ENCODE results near the gene SLC43A2. TPM values are rescaled to one million over a fixed set of nuclear protein-coding genes. Genes with fewer than 3 reads are reported as not detected.

SLC43A2 gene
- polyA plus RNA-seq, 2 of the 4 experiments (the other 2 are of a cell fraction), result 3.5 to 7.0 TPM

GRCh38 chr17:1634841-1635650 lies 6.4 kb upstream of the SLC43A2 start (continued):
- TF ChIP-seq CHD4 (IDR thresholded peaks at IDR 0.05; ENCODE audit: borderline replicate concordance) (no peak), ELK1 (IDR thresholded peaks at IDR 0.05; ENCODE audit: low read depth, low read length) (no peak), NFE2L2 (conservative IDR thresholded peaks at IDR 0.05; ENCODE audit: low read length) (no peak), PBX3 (IDR thresholded peaks at IDR 0.05) (no peak), RNF2 (IDR thresholded peaks at IDR 0.05; ENCODE audit: borderline replicate concordance, low read depth) (no peak), KDM1A (IDR thresholded peaks at IDR 0.05; ENCODE audit: low read depth) (no peak), REST (IDR thresholded peaks at IDR 0.05) (no peak)

- H3K4me2 ChIP-seq, result no peak overlapping the region
- DNase-seq (ENCODE audit: low read depth in 1 of 2, low spot score in 1 of 2), result no peak
- no peak for TF ChIP-seq E2F6 (IDR thresholded peaks at IDR 0.05; ENCODE audit: borderline replicate concordance, low read depth)
- no peak for TF ChIP-seq POLR2AphosphoS2 (conservative IDR thresholded peaks at IDR 0.05; ENCODE audit: low read length)
- TF ChIP-seq EP300 (IDR thresholded peaks at IDR 0.05), result no peak
- TF ChIP-seq BCL3 (IDR thresholded peaks at IDR 0.05), result no peak
- no peak for TF ChIP-seq CEBPB (IDR thresholded peaks at IDR 0.05)
- TF ChIP-seq TP53 (CRISPR knock-in tag; IDR thresholded peaks at IDR 0.05), result no peak
- no peak for TF ChIP-seq MYC (IDR thresholded peaks at IDR 0.05; ENCODE audit: borderline replicate concordance, low read length)
Observed at GRCh38 chr17:1630662-1631061, 2.0 kb upstream of the SLC43A2 start.

More at GRCh38 chr17:1630662-1631061, 2.0 kb upstream of the SLC43A2 start:
- ChIA-PET POLR2A (interaction anchor here (0.6 to 3.4 kb wide), 6 partner anchors 41 to 175 kb away, joined by 3 to 49 read pairs (median 8); partner anchors contain the start of genes CRK, INPP5K and PITPNA), CTCF (interaction anchor here (0.5 to 14.7 kb wide), 49 partner anchors 9 to 473 kb away, joined by 3 to 497 read pairs (median 5); partner anchors contain the start of genes CRK, INPP5K, MYO1C and PITPNA)
- no peak overlapping the region for H3K27ac ChIP-seq
- ATAC-seq, result no peak
- H3K4me3 ChIP-seq, result no peak overlapping the region
- WGBS (ENCODE audit: missing lambda C conversion rate), result 48% methylated on average over 4 of the region's 4 CpGs
- no peak for FAIRE-seq
- H3K4me1 ChIP-seq, result 0 out of 3 replicates have a peak, but pooled peaks cover 4% of the 10 kb centered on the region
- H3K9me3 ChIP-seq, result no peaks in the 10 kb centered on the region
